Spinal cord (tissue), 10 donors: ENCODE data around the gene GLS. TPM values are rescaled to one million over a fixed set of nuclear protein-coding genes. Genes with fewer than 3 reads are reported as not detected.
A peak's percentile ranks its signal among the peaks of the same experiment; 100 is the strongest.

Source experiments
- DNase-seq, 6 donors: peaks; one replicate each; pipeline versions ENCODE4 v3.0.0 to v3.0.0-alpha.2; 2013 to 2015; ENCODE audit warnings: low spot score in 6 of 6, low read depth in 4 of 6
- H3K27ac ChIP-seq: one replicate; pipeline ENCODE4 v1.5.1; 2013; ENCODE audit warnings: low read depth, low read length, control low read depth
- H3K27me3 ChIP-seq: one replicate; pipeline ENCODE4 v1.6.1; 2013; ENCODE audit warnings: low read length; ENCODE audit not compliant: control insufficient read depth, insufficient read depth
- H3K36me3 ChIP-seq: one replicate; pipeline ENCODE4 v1.6.1; 2013; ENCODE audit warnings: low read length; ENCODE audit not compliant: control insufficient read depth, insufficient read depth
- H3K4me1 ChIP-seq: one replicate; pipeline ENCODE4 v1.6.1; 2013; ENCODE audit warnings: low read length; ENCODE audit not compliant: control insufficient read depth, insufficient read depth
- H3K4me3 ChIP-seq: one replicate; pipeline ENCODE4 v1.5.1; 2013; ENCODE audit warnings: low read depth, low read length, control low read depth
- H3K9me3 ChIP-seq: one replicate; pipeline ENCODE4 v1.6.1; 2013; ENCODE audit warnings: low read length; ENCODE audit not compliant: control insufficient read depth, insufficient read depth
- WGBS: methylation state at CpG from one replicate; pipeline ENCODE4 v1.1.5; 2013; ENCODE audit warnings: missing lambda C conversion rate; ENCODE audit not compliant: insufficient coverage; 5-methylcytosine and 5-hydroxymethylcytosine counted together
- polyA plus RNA-seq, 2 donors: library from polyadenylated mRNA; unstranded; fragments of 120-200 nt; gene quantifications; one replicate each; pipeline ENCODE4 v1.2.1, GENCODE V29; 2013; ENCODE audit not compliant: insufficient read length in 2 of 2
- total RNA-seq, 2 donors: library from RNA; depleted of rRNA in 1 of 2; stranded (reverse); fragments of 120-200 nt in 1 of 2; fragments of >200 nt in 1 of 2; gene quantifications; one replicate each; pipeline versions ENCODE4 v1.2.3 to v1.2.4, GENCODE V29; 2013 to 2014
- donor health status: healthy.

The GLS gene
- total and polyA plus RNA-seq, 4 donors: 76.4 to 178 (median 81.0) TPM

GRCh38 chr2:190972213-190972612 is 91.6 kb downstream of the GLS start:
- peaks cover 18% of the 10 kb centered on the region for H3K36me3 ChIP-seq
- no peak overlapping the region for H3K27ac ChIP-seq
- no peaks in the 10 kb centered on the region for H3K27me3 ChIP-seq
- WGBS: 88% methylated on average over 1 of the region's 2 CpGs
- no peak overlapping the region for H3K4me3 ChIP-seq
- DNase-seq: no peak
- no peaks in the 10 kb centered on the region for H3K9me3 ChIP-seq
- H3K4me1 ChIP-seq: no peaks in the 10 kb centered on the region

DNA sequence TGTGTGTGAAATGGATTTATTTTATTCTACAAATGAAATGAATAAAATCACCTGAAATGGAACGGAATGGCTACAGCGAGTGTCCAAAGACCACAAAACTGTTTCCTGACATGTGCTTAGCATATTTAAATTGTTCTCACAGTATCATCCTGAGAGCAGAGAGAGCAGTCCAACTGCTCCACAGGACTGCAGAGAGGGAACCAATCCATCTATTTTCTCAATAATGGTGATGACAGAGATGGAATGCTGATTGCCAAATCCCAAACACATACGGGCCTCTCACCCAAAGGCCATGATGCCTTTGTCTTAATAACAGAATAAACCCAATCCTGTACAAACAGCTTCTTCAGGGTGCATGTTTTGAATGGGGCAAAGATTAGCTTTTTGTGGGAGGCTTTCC is 92.2 kb downstream of the GLS start:
- H3K9me3 ChIP-seq: no peaks in the 10 kb centered on the region
- peaks cover 21% of the 10 kb centered on the region for H3K36me3 ChIP-seq
- H3K27ac ChIP-seq: no peak overlapping the region
- H3K27me3 ChIP-seq: no peaks in the 10 kb centered on the region
- no peak overlapping the region for H3K4me3 ChIP-seq
- DNase-seq: peak in 2 of 6 donors; percentile 26 to 31
- no CpG with 5 or more reads among the region's 3 CpGs for WGBS
- no peaks in the 10 kb centered on the region for H3K4me1 ChIP-seq

DNA sequence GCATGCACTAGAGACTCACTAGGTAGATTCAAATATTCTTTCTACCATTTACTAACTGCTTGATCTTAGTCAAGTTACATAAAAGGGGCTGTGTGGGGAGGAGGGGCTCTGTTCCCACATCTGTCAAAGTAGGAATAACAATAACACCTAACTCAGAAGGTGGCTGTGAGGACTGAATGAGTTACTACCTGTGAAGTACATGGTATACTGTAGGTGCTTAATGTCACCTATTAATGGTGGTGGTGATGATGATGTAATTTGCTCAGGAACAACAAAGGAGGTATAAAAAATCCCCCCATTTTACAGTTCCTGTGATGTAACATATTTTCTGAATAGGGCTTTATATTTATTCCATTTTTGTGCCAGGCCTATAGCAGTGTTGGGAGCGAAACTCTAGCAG is 92.6 kb downstream of the GLS start:
- DNase-seq: no peak
- H3K36me3 ChIP-seq: peaks cover 21% of the 10 kb centered on the region
- no peaks in the 10 kb centered on the region for H3K4me1 ChIP-seq
- no peaks in the 10 kb centered on the region for H3K9me3 ChIP-seq
- H3K4me3 ChIP-seq: no peak overlapping the region
- no CpG with 5 or more reads among the region's 1 CpG for WGBS
- H3K27me3 ChIP-seq: no peaks in the 10 kb centered on the region
- no peak overlapping the region for H3K27ac ChIP-seq

DNA sequence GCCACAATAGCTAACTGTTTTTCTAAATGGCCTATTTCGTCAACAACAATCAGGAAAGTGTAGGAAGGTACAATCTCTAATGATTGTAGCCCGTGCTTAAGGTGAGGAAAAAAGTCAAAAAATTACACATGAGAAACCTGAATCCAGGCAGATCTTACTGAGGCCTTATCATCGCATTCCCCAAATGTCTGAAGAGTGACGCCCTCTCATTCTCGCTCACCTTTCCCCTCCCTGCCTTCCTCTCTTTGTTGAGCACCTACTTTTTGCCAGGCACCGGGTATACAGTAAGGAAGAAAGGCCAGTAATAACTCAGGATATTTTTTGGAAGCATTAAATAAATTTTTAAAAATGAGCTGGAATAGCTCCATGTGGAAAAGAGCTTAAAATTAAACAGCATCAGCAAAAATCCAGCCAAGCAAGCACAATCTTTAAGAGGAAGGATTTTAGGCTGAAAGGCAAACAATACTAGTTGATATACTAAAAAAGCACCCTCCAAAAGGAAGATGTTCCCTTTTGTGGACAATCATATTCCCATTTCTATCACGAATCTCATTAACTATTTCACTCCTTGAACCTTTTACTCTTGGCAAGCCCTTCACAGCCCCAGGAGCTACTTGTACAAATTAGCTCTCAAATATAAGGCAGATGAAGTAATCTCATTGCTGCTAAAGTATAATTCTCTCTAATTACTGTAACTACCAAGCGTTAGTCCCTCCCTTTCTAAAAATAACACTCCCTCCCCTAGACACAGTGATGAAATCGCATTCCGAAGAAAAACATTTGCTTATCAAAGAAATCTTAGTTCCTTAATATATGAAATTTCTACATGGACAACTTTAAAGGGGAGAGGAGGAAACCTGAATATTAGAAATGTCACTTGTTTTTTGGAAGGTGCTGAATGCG is 93.4 kb downstream of the GLS start:
- no peaks in the 10 kb centered on the region for H3K9me3 ChIP-seq
- H3K36me3 ChIP-seq: peaks cover 24% of the 10 kb centered on the region
- WGBS: 86% methylated on average over 2 of the region's 11 CpGs
- H3K27me3 ChIP-seq: no peaks in the 10 kb centered on the region
- H3K27ac ChIP-seq: no peak overlapping the region
- DNase-seq: no peak
- no peaks in the 10 kb centered on the region for H3K4me1 ChIP-seq
- H3K4me3 ChIP-seq: no peak overlapping the region

DNA sequence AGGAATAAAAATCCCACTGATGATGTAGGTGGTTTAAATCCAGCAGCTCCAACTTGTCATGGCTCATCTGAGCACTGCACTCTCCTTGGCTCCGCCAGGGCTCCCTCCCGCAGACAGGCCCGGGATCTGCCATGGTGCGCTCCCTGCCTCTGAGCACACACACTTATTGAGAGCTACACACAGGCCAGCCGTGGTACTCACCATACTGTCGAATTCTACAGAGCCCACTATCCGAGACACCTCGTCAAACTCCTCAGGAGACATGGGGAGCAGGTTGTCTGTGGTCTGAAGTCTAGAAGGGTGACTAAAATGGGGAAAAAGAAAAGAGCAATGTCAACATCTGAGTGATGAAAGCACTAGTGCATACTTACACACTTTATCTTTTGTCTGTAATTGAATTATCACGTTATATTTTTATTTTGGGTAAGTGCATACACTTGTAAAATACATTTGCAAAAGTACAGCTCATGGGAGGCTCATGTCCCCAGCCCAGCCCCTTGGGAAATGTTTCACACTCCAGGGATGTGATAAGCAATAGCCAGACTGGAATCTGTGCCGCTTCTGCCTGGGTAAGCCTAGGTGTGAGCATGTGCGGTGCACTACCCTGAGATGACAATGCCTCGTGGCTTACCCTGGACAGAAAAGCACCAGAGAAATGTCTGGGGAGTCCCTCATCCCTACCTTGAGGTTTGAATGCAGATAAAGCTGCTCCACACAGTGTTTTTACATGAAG is 94.2 kb downstream of the GLS start:
- H3K4me3 ChIP-seq: no peak overlapping the region
- WGBS: 100% methylated on average over 4 of the region's 12 CpGs
- no peaks in the 10 kb centered on the region for H3K9me3 ChIP-seq
- H3K27me3 ChIP-seq: no peaks in the 10 kb centered on the region
- no peak for DNase-seq
- no peak overlapping the region for H3K27ac ChIP-seq
- H3K36me3 ChIP-seq: peaks cover 25% of the 10 kb centered on the region
- H3K4me1 ChIP-seq: peaks cover 1% of the 10 kb centered on the region

GRCh38 chr2:190976521-190976920 is 95.9 kb downstream of the GLS start:
- H3K9me3 ChIP-seq: no peaks in the 10 kb centered on the region
- H3K36me3 ChIP-seq: peaks cover 30% of the 10 kb centered on the region
- DNase-seq: no peak
- H3K4me3 ChIP-seq: no peak overlapping the region
- WGBS: 80% methylated on average over 1 of the region's 2 CpGs
- H3K27me3 ChIP-seq: no peaks in the 10 kb centered on the region
- H3K27ac ChIP-seq: no peak overlapping the region
- H3K4me1 ChIP-seq: peaks cover 6% of the 10 kb centered on the region

GRCh38 chr2:190977505-190977904 is 96.9 kb downstream of the GLS start:
- Histone ChIP-seq H3K27me3 (no peaks in the 10 kb centered on the region), H3K36me3 (peaks cover 28% of the 10 kb centered on the region), H3K4me3 (no peak overlapping the region), H3K9me3 (no peaks in the 10 kb centered on the region), H3K4me1 (peaks cover 6% of the 10 kb centered on the region), H3K27ac (no peak overlapping the region)
- no peak for DNase-seq
- WGBS: 95% methylated on average over 4 of the region's 5 CpGs

GRCh38 chr2:190978389-190979053 is 97.9 kb downstream of the GLS start:
- no peak for DNase-seq
- Histone ChIP-seq H3K9me3 (no peaks in the 10 kb centered on the region), H3K27ac (no peak overlapping the region), H3K4me1 (peaks cover 6% of the 10 kb centered on the region), H3K4me3 (no peak overlapping the region), H3K27me3 (no peaks in the 10 kb centered on the region), H3K36me3 (peaks cover 35% of the 10 kb centered on the region)
- 97% methylated on average over 11 of the region's 17 CpGs for WGBS

DNA sequence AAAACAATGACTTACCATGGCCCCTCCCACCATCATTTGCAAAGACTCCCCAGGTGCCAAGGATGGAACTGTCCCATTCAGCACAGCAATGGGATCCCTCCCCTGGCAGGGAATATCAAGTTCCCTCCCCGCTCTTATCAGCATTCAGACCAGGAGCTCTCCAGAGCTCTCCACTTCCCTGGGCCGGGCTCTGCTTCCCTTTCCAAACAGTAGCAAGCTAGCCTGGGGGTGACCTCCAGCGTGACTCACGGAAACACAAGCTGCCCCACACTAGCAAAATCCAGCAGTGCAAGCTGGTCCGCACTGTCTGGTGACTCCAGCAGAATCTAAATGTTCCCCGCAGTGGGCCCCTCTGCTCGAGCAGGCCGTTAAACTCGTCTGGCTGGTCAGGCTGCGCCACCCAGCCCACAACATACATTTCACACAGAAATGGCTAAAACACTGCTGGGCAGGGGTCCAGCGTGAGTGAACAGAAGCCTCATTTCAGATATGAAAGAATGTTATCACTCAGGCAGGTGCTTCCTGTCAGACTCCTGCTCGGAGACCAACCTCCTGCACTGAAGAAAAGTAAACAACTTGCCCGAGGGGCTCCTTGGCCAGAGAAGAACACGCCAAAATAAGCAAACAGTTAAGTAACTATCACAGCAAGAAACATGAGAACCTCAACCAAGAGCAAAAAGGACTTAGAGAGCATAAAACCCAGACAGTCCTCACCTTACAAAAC is 99.4 kb downstream of the GLS start:
- H3K27me3 ChIP-seq: no peaks in the 10 kb centered on the region
- peaks cover 39% of the 10 kb centered on the region for H3K36me3 ChIP-seq
- peaks cover 6% of the 10 kb centered on the region for H3K4me1 ChIP-seq
- WGBS: 28% methylated on average over 14 of the region's 14 CpGs
- H3K27ac ChIP-seq: no peak overlapping the region
- H3K9me3 ChIP-seq: no peaks in the 10 kb centered on the region
- no peak overlapping the region for H3K4me3 ChIP-seq
- peak in 2 of 6 donors; percentile 34 to 54 for DNase-seq
